ENCODE results near the gene ING4.

The ING4 gene

GRCh38 chr12:6606331-6607131, 56.4 kb downstream of the ING4 start:
- peak; percentile 75 for DNase-seq (ENCODE audit: low read depth)

GRCh38 chr12:6605421-6606330, 57.2 kb downstream of the ING4 start:
- DNase-seq (ENCODE audit: low read depth): no peak

GRCh38 chr12:6604259-6605029, 58.5 kb downstream of the ING4 start:
- DNase-seq (ENCODE audit: low read depth): no peak

- DNase-seq (ENCODE audit: low read depth): no peak
Measured at GRCh38 chr12:6603095-6603567, 59.8 kb downstream of the ING4 start.

- DNase-seq (ENCODE audit: low read depth): no peak
Measured at GRCh38 chr12:6602526-6602925, 60.4 kb downstream of the ING4 start.
